Measurements from ENCODE around the gene PI4KB. TPM values are rescaled to one million over a fixed set of nuclear protein-coding genes. Genes with fewer than 3 reads are reported as not detected.

The PI4KB gene
- total and polyA plus RNA-seq, 2 of the 13 experiments (the other 11 are each of a cell fraction or from before 2014, with no cell fraction given), result 19.5 to 29.3 TPM

DNA sequence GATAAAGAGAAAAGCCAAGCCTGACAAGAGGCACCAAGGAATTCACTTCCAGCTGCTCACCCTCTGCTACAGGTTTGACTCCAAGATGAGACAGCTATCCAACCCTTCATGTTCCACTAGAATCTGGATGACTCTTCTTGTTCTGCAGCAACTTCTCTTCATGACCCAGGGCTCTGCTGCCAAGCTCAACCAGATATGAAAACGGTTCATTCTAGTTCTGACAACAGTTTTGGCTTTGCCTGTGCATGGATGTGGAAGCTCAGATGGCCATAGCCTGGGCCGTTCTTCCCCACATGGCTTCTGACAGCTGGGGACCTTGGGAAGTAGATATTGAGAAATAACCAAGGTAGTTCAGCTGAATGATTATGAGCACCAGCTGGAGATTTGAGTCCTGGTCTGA lies 13.7 kb downstream of the PI4KB start (continued):
- TF ChIP-seq, protein P1, sequence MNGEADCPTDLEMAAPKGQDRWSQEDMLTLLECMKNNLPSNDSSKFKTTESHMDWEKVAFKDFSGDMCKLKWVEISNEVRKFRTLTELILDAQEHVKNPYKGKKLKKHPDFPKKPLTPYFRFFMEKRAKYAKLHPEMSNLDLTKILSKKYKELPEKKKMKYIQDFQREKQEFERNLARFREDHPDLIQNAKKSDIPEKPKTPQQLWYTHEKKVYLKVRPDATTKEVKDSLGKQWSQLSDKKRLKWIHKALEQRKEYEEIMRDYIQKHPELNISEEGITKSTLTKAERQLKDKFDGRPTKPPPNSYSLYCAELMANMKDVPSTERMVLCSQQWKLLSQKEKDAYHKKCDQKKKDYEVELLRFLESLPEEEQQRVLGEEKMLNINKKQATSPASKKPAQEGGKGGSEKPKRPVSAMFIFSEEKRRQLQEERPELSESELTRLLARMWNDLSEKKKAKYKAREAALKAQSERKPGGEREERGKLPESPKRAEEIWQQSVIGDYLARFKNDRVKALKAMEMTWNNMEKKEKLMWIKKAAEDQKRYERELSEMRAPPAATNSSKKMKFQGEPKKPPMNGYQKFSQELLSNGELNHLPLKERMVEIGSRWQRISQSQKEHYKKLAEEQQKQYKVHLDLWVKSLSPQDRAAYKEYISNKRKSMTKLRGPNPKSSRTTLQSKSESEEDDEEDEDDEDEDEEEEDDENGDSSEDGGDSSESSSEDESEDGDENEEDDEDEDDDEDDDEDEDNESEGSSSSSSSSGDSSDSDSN (CRISPR knock-in tag; IDR thresholded peaks at IDR 0.05), result no peak
- no peak for TF ChIP-seq ATRX (CRISPR knock-in tag; IDR thresholded peaks at IDR 0.05; ENCODE audit: borderline replicate concordance)
- TF ChIP-seq MTA1 (CRISPR knock-in tag; IDR thresholded peaks at IDR 0.05; ENCODE audit: borderline replicate concordance), result no peak
- TF ChIP-seq, protein P2, sequence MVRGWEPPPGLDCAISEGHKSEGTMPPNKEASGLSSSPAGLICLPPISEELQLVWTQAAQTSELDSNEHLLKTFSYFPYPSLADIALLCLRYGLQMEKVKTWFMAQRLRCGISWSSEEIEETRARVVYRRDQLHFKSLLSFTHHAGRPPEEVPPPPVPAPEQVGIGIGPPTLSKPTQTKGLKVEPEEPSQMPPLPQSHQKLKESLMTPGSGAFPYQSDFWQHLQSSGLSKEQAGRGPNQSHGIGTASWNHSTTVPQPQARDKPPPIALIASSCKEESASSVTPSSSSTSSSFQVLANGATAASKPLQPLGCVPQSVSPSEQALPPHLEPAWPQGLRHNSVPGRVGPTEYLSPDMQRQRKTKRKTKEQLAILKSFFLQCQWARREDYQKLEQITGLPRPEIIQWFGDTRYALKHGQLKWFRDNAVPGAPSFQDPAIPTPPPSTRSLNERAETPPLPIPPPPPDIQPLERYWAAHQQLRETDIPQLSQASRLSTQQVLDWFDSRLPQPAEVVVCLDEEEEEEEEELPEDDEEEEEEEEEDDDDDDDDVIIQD (CRISPR knock-in tag; IDR thresholded peaks at IDR 0.05; ENCODE audit: low read depth), result no peak
- TF ChIP-seq KDM4B (CRISPR knock-in tag; IDR thresholded peaks at IDR 0.05), result no peak
- no peak for TF ChIP-seq SMAD3 (CRISPR knock-in tag; IDR thresholded peaks at IDR 0.05)
- TF ChIP-seq, protein P3, sequence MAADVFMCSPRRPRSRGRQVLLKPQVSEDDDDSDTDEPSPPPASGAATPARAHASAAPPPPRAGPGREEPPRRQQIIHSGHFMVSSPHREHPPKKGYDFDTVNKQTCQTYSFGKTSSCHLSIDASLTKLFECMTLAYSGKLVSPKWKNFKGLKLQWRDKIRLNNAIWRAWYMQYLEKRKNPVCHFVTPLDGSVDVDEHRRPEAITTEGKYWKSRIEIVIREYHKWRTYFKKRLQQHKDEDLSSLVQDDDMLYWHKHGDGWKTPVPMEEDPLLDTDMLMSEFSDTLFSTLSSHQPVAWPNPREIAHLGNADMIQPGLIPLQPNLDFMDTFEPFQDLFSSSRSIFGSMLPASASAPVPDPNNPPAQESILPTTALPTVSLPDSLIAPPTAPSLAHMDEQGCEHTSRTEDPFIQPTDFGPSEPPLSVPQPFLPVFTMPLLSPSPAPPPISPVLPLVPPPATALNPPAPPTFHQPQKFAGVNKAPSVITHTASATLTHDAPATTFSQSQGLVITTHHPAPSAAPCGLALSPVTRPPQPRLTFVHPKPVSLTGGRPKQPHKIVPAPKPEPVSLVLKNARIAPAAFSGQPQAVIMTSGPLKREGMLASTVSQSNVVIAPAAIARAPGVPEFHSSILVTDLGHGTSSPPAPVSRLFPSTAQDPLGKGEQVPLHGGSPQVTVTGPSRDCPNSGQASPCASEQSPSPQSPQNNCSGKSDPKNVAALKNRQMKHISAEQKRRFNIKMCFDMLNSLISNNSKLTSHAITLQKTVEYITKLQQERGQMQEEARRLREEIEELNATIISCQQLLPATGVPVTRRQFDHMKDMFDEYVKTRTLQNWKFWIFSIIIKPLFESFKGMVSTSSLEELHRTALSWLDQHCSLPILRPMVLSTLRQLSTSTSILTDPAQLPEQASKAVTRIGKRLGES (CRISPR knock-in tag; IDR thresholded peaks at IDR 0.05; ENCODE audit: borderline replicate concordance), result no peak

All from HepG2 (cell line).